Measurements from ENCODE around the gene FRMPD2.

Gene FRMPD2

DNA sequence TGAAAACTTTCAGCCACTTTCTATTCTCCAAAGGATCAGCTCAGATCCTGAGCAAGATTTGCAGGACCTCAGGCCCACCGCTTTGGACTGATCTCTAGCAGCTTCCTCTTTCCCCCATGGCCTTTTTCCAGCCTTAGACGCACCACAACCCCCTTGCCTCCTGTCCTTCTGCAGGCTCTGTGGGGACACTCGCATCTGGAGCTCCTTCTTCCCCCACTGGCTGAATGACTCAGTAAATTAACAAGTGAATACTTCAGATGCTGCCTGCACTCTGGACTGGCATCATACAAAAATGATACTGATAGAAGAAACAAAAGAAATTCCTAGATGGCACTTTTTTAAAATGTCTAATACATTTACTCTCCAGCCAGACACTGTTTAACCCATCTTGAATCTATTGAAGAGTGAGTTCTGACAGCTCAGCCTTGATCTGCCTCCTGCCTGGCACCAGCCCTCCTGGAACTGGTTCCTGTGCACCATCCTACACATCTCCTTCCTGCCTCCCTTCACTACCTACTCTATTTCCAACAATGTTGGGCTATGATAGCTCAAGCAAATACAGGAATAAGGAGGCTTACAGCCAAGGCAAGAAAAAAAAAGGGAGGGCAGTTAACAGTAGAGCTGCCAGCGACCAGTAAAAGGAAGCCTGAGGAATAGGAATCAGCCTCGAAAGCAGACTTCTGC lies 3.3 kb downstream of the FRMPD2 start:
- TF ChIP-seq, protein P1, sequence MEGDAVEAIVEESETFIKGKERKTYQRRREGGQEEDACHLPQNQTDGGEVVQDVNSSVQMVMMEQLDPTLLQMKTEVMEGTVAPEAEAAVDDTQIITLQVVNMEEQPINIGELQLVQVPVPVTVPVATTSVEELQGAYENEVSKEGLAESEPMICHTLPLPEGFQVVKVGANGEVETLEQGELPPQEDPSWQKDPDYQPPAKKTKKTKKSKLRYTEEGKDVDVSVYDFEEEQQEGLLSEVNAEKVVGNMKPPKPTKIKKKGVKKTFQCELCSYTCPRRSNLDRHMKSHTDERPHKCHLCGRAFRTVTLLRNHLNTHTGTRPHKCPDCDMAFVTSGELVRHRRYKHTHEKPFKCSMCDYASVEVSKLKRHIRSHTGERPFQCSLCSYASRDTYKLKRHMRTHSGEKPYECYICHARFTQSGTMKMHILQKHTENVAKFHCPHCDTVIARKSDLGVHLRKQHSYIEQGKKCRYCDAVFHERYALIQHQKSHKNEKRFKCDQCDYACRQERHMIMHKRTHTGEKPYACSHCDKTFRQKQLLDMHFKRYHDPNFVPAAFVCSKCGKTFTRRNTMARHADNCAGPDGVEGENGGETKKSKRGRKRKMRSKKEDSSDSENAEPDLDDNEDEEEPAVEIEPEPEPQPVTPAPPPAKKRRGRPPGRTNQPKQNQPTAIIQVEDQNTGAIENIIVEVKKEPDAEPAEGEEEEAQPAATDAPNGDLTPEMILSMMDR (IDR thresholded peaks at IDR 0.05; ENCODE audit: low read depth, low read length, missing control alignments) = no peak
- DNase-seq (ENCODE audit: low read depth) = no peak
- H3K4me3 ChIP-seq (ENCODE audit: low read depth, low read length) = no peak overlapping the region

DNA sequence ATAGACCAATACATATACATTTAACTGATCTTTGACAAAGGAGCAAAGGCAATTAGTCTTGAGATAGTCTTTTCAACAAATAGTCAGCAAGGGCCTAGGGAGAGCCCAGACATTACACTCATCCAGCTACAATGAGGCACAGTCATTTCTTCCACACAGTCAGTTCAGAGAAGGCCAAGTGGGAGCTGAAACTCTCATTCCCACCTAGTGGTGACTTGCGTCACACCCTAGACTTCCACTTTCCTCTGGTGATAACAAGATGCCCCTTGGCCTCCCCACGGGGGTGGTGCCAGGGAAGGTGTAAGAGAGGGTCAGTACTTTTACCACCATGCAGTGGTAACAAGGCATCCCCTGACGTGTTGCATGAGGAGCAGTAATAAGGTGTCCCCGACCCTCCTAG lies 8.0 kb downstream of the FRMPD2 start:
- peak; percentile 33 for DNase-seq (ENCODE audit: low read depth)
- no peak overlapping the region for H3K4me3 ChIP-seq (ENCODE audit: low read depth, low read length)
- TF ChIP-seq, protein P1 (IDR thresholded peaks at IDR 0.05; ENCODE audit: low read depth, low read length, missing control alignments) = peak; percentile 26

DNA sequence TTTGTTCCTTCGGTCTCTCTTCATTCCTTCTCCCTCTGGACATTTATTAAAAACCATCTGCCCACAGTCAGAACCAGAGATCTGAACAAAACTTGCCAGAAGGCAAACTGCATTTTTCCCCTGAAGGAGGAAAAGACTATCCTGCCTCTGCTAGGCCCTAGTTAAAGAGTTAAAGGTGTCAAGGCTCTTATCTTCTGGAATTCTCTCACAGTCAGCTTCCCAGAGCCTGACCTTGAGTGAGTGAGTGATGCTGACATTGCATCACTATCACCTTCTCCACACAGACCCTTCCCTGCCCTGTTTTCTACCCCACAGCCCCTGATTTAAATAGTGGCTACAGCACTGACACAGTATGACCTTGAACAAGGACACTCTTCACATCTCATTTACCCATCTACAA lies 16.4 kb downstream of the FRMPD2 start:
- DNase-seq (ENCODE audit: low read depth) = no peak
- TF ChIP-seq, protein P1 (IDR thresholded peaks at IDR 0.05; ENCODE audit: low read depth, low read length, missing control alignments) = no peak
- H3K4me3 ChIP-seq (ENCODE audit: low read depth, low read length) = no peak overlapping the region

DNA sequence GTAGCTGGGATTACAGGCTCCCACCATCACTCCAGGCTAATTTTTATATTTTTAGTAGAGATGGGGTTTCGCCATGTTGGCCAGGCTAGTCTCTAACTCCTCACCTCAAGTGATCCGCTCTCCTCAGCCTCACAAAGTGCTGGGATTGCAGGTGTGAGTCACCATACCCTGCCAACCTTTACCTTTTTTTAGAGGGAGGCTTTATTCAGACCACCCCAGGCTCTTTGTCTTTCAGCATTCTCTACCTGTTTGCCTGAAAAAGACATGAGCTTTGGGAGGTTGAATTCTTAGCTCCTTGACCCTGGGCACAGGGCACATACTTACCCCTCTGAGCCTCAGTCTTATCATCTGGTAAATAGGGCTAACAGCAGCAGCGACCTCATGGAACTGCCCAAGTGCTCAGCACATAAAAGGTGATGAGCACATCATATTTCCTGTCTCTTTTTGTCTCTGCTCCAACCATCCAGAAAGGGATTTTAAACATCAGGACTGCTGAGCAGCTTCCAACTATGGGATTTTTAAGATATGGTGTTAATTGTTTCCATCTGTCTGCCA lies 17.0 kb downstream of the FRMPD2 start:
- H3K4me3 ChIP-seq (ENCODE audit: low read depth, low read length) = no peak overlapping the region
- TF ChIP-seq, protein P1 (IDR thresholded peaks at IDR 0.05; ENCODE audit: low read depth, low read length, missing control alignments) = no peak
- no peak for DNase-seq (ENCODE audit: low read depth)

DNA sequence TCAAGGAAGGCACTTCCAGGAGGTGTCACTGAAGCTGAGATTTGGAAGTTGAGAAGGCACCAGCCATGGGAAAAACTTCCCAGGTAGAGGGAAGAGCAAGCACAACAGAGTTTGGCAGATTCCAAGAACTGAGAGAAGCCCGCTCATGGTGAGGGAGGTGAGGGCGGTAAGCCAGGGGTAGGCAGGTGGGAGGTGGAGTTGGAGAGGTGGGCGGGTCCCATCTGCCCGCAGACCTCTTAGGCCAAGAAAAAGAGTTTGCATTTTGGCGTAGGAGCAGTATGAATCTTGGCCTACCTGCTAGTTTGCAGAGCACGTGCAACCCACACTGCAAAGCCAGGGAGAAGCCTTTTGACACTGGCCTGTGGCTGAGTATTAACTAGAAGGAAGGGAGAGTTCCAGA lies 18.8 kb downstream of the FRMPD2 start:
- H3K4me3 ChIP-seq (ENCODE audit: low read depth, low read length) = no peak overlapping the region
- TF ChIP-seq, protein P1 (IDR thresholded peaks at IDR 0.05; ENCODE audit: low read depth, low read length, missing control alignments) = no peak
- DNase-seq (ENCODE audit: low read depth) = no peak

DNA sequence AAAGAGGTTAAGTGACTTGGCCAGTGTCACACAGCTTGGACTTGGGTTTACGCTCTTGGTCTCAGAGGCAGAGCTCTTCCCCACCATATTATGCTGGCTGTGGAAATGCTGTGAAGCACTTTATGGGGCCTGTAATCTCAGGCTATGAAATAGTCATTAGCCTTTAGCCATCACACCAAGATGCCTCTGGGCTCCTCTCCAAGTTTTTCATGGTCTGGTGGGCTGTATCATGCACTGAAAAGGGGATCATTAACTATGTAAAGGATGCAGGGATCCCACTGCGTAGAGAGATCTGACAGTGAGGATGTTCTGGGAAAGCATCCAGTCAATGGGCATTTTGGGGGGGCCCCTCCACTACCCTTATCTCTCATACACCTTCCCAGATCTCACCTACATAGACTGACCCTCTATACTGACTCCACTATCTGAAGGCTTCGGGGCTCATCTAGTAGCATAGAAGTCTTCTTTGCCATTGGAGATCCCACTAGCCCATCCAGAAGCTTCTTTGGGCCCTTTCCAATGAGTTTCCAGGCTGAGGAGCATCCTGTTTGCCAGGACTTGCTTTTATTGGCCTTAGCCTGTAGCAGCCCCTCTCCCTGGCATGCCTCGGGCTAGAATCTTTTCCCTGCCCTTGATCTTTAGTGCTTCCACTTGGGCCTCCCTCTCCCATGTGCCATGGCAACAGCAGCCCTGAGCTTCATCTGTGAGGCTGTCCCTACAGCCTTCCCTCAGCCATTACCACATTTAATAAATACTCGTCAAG lies 19.6 kb downstream of the FRMPD2 start:
- DNase-seq (ENCODE audit: low read depth) = no peak
- H3K4me3 ChIP-seq (ENCODE audit: low read depth, low read length) = no peak overlapping the region
- TF ChIP-seq, protein P1 (IDR thresholded peaks at IDR 0.05; ENCODE audit: low read depth, low read length, missing control alignments) = no peak
